ENCODE measurements around the gene PPAN. TPM values are rescaled to one million over a fixed set of nuclear protein-coding genes. Genes with fewer than 3 reads are reported as not detected.

Gene PPAN
- total RNA-seq, 2 donors from 2014 or later = 14.6 to 39.0 TPM

DNA sequence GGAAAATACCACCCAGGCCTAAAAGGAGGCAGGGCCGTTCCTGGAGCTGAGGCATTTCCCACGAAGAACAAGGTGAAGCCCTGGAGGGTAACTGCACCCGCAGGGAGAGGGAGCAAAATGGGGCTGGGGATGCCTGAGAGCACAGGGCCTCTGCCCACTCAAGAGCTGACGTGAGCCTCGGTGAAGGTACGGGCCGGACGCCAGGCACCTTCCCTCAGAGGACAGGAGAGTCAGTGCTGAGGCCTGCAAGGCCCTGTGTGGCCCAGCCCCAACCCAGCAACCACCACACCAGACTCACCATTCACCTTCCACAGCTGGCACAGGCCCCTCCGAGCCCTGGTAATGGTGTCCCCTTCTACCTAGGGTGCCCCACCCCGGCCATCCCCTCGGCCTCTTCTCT lies 52.3 kb downstream of the PPAN start:
- no peak for ATAC-seq (ENCODE audit: insufficient number of reproducible peaks, low FRiP score, low read depth)
- H3K36me3 ChIP-seq = peaks cover 65% of the 10 kb centered on the region

GRCh38 chr19:10159610-10160009 lies 53.4 kb downstream of the PPAN start:
- no peaks in the 10 kb centered on the region for H3K4me1 ChIP-seq (ENCODE audit: control insufficient read depth in 1 of 2, low read depth in 2 of 2)
- H3K9me3 ChIP-seq = no peaks in the 10 kb centered on the region
- no peak overlapping the region for H3K4me3 ChIP-seq
- DNase-seq (ENCODE audit: low spot score) (no peak), ATAC-seq (ENCODE audit: insufficient number of reproducible peaks, low FRiP score, low read depth) (no peak)
- no peak overlapping the region for H3K27ac ChIP-seq
- TF ChIP-seq CTCF (IDR thresholded peaks at IDR 0.05) = no peak
- peaks cover 55% of the 10 kb centered on the region for H3K36me3 ChIP-seq
- H3K27me3 ChIP-seq (replicated peaks; ENCODE audit: insufficient read depth) = no peaks in the 10 kb centered on the region

More for the DNA sequence above, 52.3 kb downstream of the PPAN start:
- Histone ChIP-seq H3K4me3 (no peak overlapping the region), H3K4me1 (ENCODE audit: control insufficient read depth in 1 of 2, low read depth in 2 of 2) (no peaks in the 10 kb centered on the region), H3K27ac (no peak overlapping the region), H3K9me3 (no peaks in the 10 kb centered on the region), H3K27me3 (replicated peaks; ENCODE audit: insufficient read depth) (no peaks in the 10 kb centered on the region)
- TF ChIP-seq CTCF (IDR thresholded peaks at IDR 0.05) = no peak
- DNase-seq (ENCODE audit: low spot score) = no peak

Other genes with a start within 250 kb of the PPAN start
- gene OLFM2, start 169.8 kb upstream of the PPAN start, total RNA-seq = 10 to 100 TPM in 1 of 2 donors, 1 to 10 TPM in 1; 5.8 to 13.4 TPM
- gene COL5A3, start 95.9 kb upstream of the PPAN start, total RNA-seq = 10 to 100 TPM; 11.1 to 14.3 TPM
- not detected for gene RDH8, start 92.9 kb upstream of the PPAN start, total RNA-seq
- gene SHFL, start 20.0 kb upstream of the PPAN start, total RNA-seq = 10 to 100 TPM; 42.5 to 56.5 TPM
- not detected for gene ANGPTL6, start 3.7 kb upstream of the PPAN start, total RNA-seq
- 10 to 100 TPM in 1 of 2 donors, 1 to 10 TPM in 1; 4.5 to 11.6 TPM for gene P2RY11, start 5.3 kb downstream of the PPAN start, total RNA-seq
- gene EIF3G, start 13.5 kb downstream of the PPAN start, total RNA-seq = 100 to 1,000 TPM; 194 to 212 TPM
- gene DNMT1, start 88.6 kb downstream of the PPAN start, total RNA-seq = 10 to 100 TPM; 57.5 to 61.2 TPM
- gene S1PR2, start 125.0 kb downstream of the PPAN start, total RNA-seq = 10 to 100 TPM in 1 of 2 donors, 1 to 10 TPM in 1; 8.3 to 15.6 TPM
- gene MRPL4, start 145.9 kb downstream of the PPAN start, total RNA-seq = 10 to 100 TPM; 28.4 to 29.9 TPM
- 100 to 1,000 TPM in 1 of 2 donors, 10 to 100 TPM in 1; 41.4 to 160 TPM for gene ICAM1, start 164.8 kb downstream of the PPAN start, total RNA-seq
- 1 to 10 TPM in 1 of 2 donors, under 1 TPM in 1; 0.95 to 2.0 TPM for gene ICAM4, start 180.6 kb downstream of the PPAN start, total RNA-seq
- gene ICAM5, start 183.6 kb downstream of the PPAN start, total RNA-seq = under 1 TPM; 0.41 to 0.49 TPM
- gene ZGLP1, start 203.5 kb downstream of the PPAN start, total RNA-seq = 1 to 10 TPM in 1 of 2 donors, not detected in 1; 5.3 TPM
- 10 to 100 TPM; 13.4 to 35.8 TPM for gene FDX2, start 209.7 kb downstream of the PPAN start, total RNA-seq
- gene RAVER1, start 227.2 kb downstream of the PPAN start, total RNA-seq = 10 to 100 TPM; 31.8 to 33.4 TPM
- 1 to 10 TPM; 3.5 to 8.0 TPM for gene ICAM3, start 233.3 kb downstream of the PPAN start, total RNA-seq

All from thoracic aorta (tissue), 2 donors.